ENCODE data around the gene SCFD2. TPM values are rescaled to one million over a fixed set of nuclear protein-coding genes. Genes with fewer than 3 reads are reported as not detected.
A peak's percentile ranks its signal among the peaks of the same experiment; 100 is the strongest.

The SCFD2 gene
- total and polyA plus RNA-seq, 8 donors, result 4.0 to 13.5 (median 8.9) TPM

DNA sequence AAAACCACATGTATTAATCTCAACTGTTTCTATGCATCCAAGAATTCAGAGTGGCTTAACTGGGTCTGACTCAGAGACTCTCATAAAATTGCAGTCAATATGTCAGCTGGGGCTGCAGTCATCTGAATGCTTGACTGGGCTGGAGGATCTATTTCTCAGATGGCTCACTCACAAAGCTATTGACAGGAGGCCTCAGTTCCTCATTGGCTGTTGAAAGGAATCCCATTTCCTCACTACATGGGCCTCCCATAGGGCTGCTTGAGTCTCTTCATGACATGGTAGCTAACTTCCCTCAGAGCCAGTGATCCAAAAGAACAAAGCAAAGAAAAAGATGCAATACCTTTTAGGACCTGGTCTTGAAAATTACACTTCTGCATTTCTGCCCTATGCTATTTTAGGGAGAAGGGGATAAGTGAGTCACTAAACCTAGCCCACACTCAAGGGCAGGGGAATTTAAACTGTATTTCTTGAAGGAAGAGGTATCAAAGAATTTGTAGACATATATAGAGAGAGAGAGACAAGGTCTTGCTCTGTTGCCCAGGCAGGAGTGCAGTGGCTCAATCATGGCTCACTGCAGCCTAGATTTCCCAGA is 9.8 kb downstream of the SCFD2 start:
- DNase-seq (no peak), FAIRE-seq (no peak), ATAC-seq (no peak)
- H3K4me1 ChIP-seq, result no peaks in the 10 kb centered on the region
- H3K36me3 ChIP-seq, result no peaks in the 10 kb centered on the region
- no peak overlapping the region for H3K27ac ChIP-seq
- no peak overlapping the region for H3K4me3 ChIP-seq
- H3K9me3 ChIP-seq, result no peaks in the 10 kb centered on the region
- no peaks in the 10 kb centered on the region for H3K27me3 ChIP-seq
- intact Hi-C loops (cut with DNase I), result no loop called here
- TF ChIP-seq, protein P1, sequence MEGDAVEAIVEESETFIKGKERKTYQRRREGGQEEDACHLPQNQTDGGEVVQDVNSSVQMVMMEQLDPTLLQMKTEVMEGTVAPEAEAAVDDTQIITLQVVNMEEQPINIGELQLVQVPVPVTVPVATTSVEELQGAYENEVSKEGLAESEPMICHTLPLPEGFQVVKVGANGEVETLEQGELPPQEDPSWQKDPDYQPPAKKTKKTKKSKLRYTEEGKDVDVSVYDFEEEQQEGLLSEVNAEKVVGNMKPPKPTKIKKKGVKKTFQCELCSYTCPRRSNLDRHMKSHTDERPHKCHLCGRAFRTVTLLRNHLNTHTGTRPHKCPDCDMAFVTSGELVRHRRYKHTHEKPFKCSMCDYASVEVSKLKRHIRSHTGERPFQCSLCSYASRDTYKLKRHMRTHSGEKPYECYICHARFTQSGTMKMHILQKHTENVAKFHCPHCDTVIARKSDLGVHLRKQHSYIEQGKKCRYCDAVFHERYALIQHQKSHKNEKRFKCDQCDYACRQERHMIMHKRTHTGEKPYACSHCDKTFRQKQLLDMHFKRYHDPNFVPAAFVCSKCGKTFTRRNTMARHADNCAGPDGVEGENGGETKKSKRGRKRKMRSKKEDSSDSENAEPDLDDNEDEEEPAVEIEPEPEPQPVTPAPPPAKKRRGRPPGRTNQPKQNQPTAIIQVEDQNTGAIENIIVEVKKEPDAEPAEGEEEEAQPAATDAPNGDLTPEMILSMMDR (IDR thresholded peaks at IDR 0.05), result no peak

DNA sequence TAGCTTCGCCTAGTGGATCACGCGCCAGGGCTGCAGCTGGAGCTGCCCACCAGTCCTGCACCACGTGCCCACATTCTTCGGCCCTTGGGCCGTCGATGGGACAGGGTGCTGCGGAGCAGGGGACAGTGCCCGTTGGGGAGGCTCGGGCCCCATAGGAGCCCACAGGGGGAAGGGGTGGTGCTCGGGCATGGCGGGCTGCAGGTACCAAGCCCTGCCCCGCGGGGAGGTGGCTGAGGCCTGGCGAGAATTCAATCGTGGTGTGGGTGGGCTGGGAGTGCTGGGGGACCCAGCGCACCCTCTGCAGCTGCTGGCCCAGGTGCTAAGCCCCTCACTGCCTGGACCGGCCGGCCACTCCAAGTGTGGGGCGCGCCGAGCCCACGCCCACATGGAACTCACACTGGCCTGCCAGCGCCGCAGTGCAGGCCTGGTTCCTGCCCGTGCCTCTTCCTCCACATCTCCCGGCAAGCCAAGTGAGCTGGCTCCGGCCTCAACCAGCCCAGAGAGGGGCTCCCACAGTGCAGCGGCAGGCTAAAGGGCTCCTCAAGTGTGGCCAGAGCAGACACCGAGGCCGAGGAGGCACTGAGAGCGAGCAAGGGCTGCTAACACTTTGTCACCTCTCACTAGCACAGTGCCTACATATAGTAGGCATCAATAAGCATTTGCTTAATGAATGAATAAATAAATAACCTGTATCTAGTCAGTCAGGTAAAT is 11.7 kb downstream of the SCFD2 start:
- FAIRE-seq, result no peak
- 95 to 97% methylated on average over 29 to 32 of the region's 32 CpGs for WGBS, 2 donors

DNA sequence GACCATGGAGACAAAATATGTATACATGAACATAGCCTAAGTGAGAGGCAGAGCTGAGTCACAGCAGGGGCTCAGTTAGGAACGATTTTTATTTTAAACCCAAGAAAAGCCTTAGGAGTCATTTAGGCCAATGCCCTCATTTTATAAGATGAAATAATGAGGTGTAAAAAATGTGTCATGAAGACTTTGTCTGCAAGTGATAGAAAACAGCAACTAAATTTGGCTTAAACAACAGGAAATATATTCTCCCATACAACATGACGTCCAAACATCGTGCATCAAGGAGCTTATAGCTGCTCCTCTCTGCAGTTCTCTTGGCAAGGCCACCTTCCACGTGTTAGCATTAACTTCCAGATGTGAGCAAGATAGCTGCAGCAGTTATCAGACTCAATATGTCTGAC is 16.8 kb downstream of the SCFD2 start:
- Histone ChIP-seq H3K27ac (no peak overlapping the region), H3K4me1 (no peaks in the 10 kb centered on the region), H3K27me3 (no peaks in the 10 kb centered on the region), H3K36me3 (no peaks in the 10 kb centered on the region), H3K4me3 (no peak overlapping the region), H3K9me3 (no peaks in the 10 kb centered on the region)
- intact Hi-C loops (cut with DNase I), result no loop called here
- 80 to 90% methylated on average over 4 of the region's 4 CpGs for WGBS, 2 donors
- DNase-seq, result no peak
- FAIRE-seq, result no peak
- no peak for ATAC-seq
- TF ChIP-seq, protein P1 (IDR thresholded peaks at IDR 0.05), result no peak

More for the DNA sequence above, 11.7 kb downstream of the SCFD2 start:
- Histone ChIP-seq H3K27ac (no peak overlapping the region), H3K4me1 (no peaks in the 10 kb centered on the region), H3K9me3 (no peaks in the 10 kb centered on the region), H3K36me3 (no peaks in the 10 kb centered on the region), H3K27me3 (no peaks in the 10 kb centered on the region), H3K4me3 (no peak overlapping the region)
- ATAC-seq, result no peak
- intact Hi-C loops (cut with DNase I), result no loop called here
- DNase-seq, result peak in 2 of 6 donors; percentile 18 to 66
- TF ChIP-seq, protein P1 (IDR thresholded peaks at IDR 0.05), result no peak

DNA sequence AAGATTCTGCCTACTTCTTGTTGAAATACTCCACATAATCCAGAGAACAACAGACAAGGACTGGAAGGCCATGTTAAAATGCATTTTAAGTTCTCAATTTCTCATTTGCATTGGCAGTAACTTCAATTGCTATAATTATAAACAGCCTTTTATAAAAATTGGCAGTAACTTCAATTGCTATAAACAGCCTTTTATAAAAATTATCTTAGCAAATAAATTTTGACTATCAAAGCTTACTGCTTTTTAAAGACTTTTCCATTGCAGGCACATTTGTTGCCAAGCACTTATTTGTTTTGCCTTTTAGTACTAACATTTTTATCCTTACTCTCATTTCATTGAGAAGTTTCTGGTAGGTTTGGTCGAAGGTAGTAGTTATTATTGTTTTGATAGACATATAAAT is 17.8 kb downstream of the SCFD2 start:
- WGBS, 2 donors, result 32% methylated on average over 1 of the region's 1 CpG
- intact Hi-C loops (cut with DNase I), result no loop called here
- DNase-seq, result no peak
- Histone ChIP-seq H3K4me3 (no peak overlapping the region), H3K27ac (no peak overlapping the region), H3K4me1 (no peaks in the 10 kb centered on the region), H3K9me3 (no peaks in the 10 kb centered on the region), H3K36me3 (no peaks in the 10 kb centered on the region), H3K27me3 (no peaks in the 10 kb centered on the region)
- TF ChIP-seq, protein P1 (IDR thresholded peaks at IDR 0.05), result no peak
- no peak for ATAC-seq
- no peak for FAIRE-seq
